Activated CD4-positive, alpha-beta T cell treated with anti-CD3 and anti-CD28 coated beads for 1 hour (primary cell): ENCODE results near the gene SETBP1.

Source experiments
- DNase-seq: peaks from one replicate; pipeline ENCODE4 v3.0.0-alpha.2; 2020

SETBP1 gene

GRCh38 chr18:44733069-44733753, 52.5 kb downstream of the SETBP1 start:
- DNase-seq, result no peak

- DNase-seq, result no peak
Observed at GRCh38 chr18:44733754-44734465, 53.2 kb downstream of the SETBP1 start.

- DNase-seq, result no peak
Observed at GRCh38 chr18:44735096-44735495, 54.4 kb downstream of the SETBP1 start.

- DNase-seq, result no peak
Observed at GRCh38 chr18:44736664-44737380, 56.1 kb downstream of the SETBP1 start.

GRCh38 chr18:44737623-44738022, 56.9 kb downstream of the SETBP1 start:
- DNase-seq, result no peak

GRCh38 chr18:44740000-44740399, 59.3 kb downstream of the SETBP1 start:
- no peak for DNase-seq

- no peak for DNase-seq
Observed at GRCh38 chr18:44741085-44741484, 60.4 kb downstream of the SETBP1 start.

GRCh38 chr18:44741511-44741910, 60.8 kb downstream of the SETBP1 start:
- no peak for DNase-seq

GRCh38 chr18:44742126-44742525, 61.4 kb downstream of the SETBP1 start:
- no peak for DNase-seq

- no peak for DNase-seq
Observed at GRCh38 chr18:44742718-44743311, 62.1 kb downstream of the SETBP1 start.

- no peak for DNase-seq
Observed at GRCh38 chr18:44743631-44744030, 62.9 kb downstream of the SETBP1 start.

GRCh38 chr18:44744161-44745121, 63.8 kb downstream of the SETBP1 start:
- DNase-seq, result no peak

- no peak for DNase-seq
Observed at GRCh38 chr18:44747157-44747556, 66.5 kb downstream of the SETBP1 start.

GRCh38 chr18:44748582-44748981, 67.9 kb downstream of the SETBP1 start:
- no peak for DNase-seq

- DNase-seq, result no peak
Observed at GRCh38 chr18:44750774-44751173, 70.1 kb downstream of the SETBP1 start.

GRCh38 chr18:44754567-44754966, 73.9 kb downstream of the SETBP1 start:
- DNase-seq, result no peak

GRCh38 chr18:44758861-44759631, 78.4 kb downstream of the SETBP1 start:
- no peak for DNase-seq

GRCh38 chr18:44759925-44760342, 79.2 kb downstream of the SETBP1 start:
- DNase-seq, result no peak

- DNase-seq, result no peak
Observed at GRCh38 chr18:44761812-44762211, 81.1 kb downstream of the SETBP1 start.

- DNase-seq, result no peak
Observed at GRCh38 chr18:44763327-44763726, 82.6 kb downstream of the SETBP1 start.

- DNase-seq, result no peak
Observed at GRCh38 chr18:44764863-44765262, 84.2 kb downstream of the SETBP1 start.

GRCh38 chr18:44765456-44765855, 84.8 kb downstream of the SETBP1 start:
- no peak for DNase-seq
